ENCODE data around the gene DTX3L. TPM values are rescaled to one million over a fixed set of nuclear protein-coding genes. Genes with fewer than 3 reads are reported as not detected.
A peak's percentile ranks its signal among the peaks of the same experiment; 100 is the strongest.

The DTX3L gene
- total and polyA plus RNA-seq, 10 of the 15 experiments (the other 5 are each of a cell fraction or from before 2014, with no cell fraction given), result 9.9 to 41.4 (median 21.7) TPM

DNA sequence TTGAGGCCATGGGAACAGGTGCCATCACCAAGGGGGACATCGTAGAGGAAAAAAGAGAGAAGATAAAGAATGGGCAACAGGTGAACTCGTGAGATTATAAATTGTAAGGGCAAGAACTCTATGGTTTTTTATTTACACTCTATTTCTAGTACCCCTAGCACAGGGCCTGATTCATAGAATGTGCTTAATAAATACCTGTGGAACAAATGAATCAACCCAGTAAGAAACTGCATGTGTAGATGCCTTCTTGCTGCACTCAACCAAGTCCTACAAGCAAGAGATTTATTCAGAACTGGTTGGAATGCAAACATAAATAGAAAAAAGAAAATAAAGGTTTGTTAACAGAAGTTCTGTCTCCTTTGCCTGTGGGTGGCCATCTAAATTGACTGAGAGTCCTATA is 30.7 kb upstream of the DTX3L start:
- no peak for TF ChIP-seq TARDBP (IDR thresholded peaks at IDR 0.05; ENCODE audit: borderline replicate concordance)
- no peak for TF ChIP-seq STAT3 (IDR thresholded peaks at IDR 0.05; ENCODE audit: low read depth, low read length)
- TF ChIP-seq, protein P1, sequence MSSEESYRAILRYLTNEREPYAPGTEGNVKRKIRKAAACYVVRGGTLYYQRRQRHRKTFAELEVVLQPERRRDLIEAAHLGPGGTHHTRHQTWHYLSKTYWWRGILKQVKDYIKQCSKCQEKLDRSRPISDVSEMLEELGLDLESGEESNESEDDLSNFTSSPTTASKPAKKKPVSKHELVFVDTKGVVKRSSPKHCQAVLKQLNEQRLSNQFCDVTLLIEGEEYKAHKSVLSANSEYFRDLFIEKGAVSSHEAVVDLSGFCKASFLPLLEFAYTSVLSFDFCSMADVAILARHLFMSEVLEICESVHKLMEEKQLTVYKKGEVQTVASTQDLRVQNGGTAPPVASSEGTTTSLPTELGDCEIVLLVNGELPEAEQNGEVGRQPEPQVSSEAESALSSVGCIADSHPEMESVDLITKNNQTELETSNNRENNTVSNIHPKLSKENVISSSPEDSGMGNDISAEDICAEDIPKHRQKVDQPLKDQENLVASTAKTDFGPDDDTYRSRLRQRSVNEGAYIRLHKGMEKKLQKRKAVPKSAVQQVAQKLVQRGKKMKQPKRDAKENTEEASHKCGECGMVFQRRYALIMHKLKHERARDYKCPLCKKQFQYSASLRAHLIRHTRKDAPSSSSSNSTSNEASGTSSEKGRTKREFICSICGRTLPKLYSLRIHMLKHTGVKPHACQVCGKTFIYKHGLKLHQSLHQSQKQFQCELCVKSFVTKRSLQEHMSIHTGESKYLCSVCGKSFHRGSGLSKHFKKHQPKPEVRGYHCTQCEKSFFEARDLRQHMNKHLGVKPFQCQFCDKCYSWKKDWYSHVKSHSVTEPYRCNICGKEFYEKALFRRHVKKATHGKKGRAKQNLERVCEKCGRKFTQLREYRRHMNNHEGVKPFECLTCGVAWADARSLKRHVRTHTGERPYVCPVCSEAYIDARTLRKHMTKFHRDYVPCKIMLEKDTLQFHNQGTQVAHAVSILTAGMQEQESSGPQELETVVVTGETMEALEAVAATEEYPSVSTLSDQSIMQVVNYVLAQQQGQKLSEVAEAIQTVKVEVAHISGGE (CRISPR knock-in tag; IDR thresholded peaks at IDR 0.05), result no peak
- TF ChIP-seq KAT2A (conservative IDR thresholded peaks at IDR 0.05; ENCODE audit: control insufficient read depth, low read depth, low read length), result no peak
- TF ChIP-seq SMARCA5 (IDR thresholded peaks at IDR 0.05), result no peak
- no peak for TF ChIP-seq HCFC1 (IDR thresholded peaks at IDR 0.05; ENCODE audit: low read length)
- TF ChIP-seq ZNF622 (IDR thresholded peaks at IDR 0.05), result no peak
- no peak for TF ChIP-seq ESRRA (IDR thresholded peaks at IDR 0.05; ENCODE audit: low read length)
- TF ChIP-seq HDGF (IDR thresholded peaks at IDR 0.05), result no peak
- no peak for TF ChIP-seq IRF5 (IDR thresholded peaks at IDR 0.05; ENCODE audit: borderline replicate concordance)
- TF ChIP-seq KLF5 (IDR thresholded peaks at IDR 0.05; ENCODE audit: partially characterized antibody), result no peak
- no peak for TF ChIP-seq HDAC6 (IDR thresholded peaks at IDR 0.05; ENCODE audit: unreplicated experiment)
- TF ChIP-seq SPI1 (IDR thresholded peaks at IDR 0.05; ENCODE audit: borderline replicate concordance, insufficient read depth, low read depth, low read length), result no peak
- no peak for TF ChIP-seq SREBF1 (IDR thresholded peaks at IDR 0.05; ENCODE audit: low read length)
- no peak for TF ChIP-seq STAT1 (conservative IDR thresholded peaks at IDR 0.05)
- TF ChIP-seq BRCA1 (IDR thresholded peaks at IDR 0.05; ENCODE audit: low read depth, low read length), result no peak
- TF ChIP-seq, protein P2, sequence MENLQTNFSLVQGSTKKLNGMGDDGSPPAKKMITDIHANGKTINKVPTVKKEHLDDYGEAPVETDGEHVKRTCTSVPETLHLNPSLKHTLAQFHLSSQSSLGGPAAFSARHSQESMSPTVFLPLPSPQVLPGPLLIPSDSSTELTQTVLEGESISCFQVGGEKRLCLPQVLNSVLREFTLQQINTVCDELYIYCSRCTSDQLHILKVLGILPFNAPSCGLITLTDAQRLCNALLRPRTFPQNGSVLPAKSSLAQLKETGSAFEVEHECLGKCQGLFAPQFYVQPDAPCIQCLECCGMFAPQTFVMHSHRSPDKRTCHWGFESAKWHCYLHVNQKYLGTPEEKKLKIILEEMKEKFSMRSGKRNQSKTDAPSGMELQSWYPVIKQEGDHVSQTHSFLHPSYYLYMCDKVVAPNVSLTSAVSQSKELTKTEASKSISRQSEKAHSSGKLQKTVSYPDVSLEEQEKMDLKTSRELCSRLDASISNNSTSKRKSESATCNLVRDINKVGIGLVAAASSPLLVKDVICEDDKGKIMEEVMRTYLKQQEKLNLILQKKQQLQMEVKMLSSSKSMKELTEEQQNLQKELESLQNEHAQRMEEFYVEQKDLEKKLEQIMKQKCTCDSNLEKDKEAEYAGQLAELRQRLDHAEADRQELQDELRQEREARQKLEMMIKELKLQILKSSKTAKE (IDR thresholded peaks at IDR 0.05; ENCODE audit: low read depth, poor library complexity, severe bottlenecking), result no peak
- WGBS (ENCODE audit: insufficient coverage, insufficient replicate concordance, low lambda C conversion rate, missing lambda C conversion rate), result 42% methylated on average over 2 of the region's 2 CpGs
- ATAC-seq, result peak; percentile 9; the same call in 1 of the 3 replicates
- H3K4me1 ChIP-seq (ENCODE audit: control insufficient read depth, insufficient read depth, low read length), result peaks cover 6% of the 10 kb centered on the region
- no peaks in the 10 kb centered on the region for H3K27me3 ChIP-seq (replicated peaks in 1 of 2; ENCODE audit: control insufficient read depth in 2 of 2, insufficient read depth in 2 of 2, low read length in 1 of 2)
- ChIA-PET CTCF (interaction anchor here (0.8 to 1.7 kb wide), 8 partner anchors 8 to 228 kb away, joined by 3 to 6 read pairs (median 4); no protein-coding TSS in a partner anchor), RAD21 (ENCODE audit: unreplicated experiment) (interaction anchor here (0.9 to 2.1 kb wide), 10 partner anchors 11 to 145 kb away, joined by 3 to 7 read pairs (median 3); partner anchors contain the start of genes KPNA1 and WDR5B), SMC1A (ENCODE audit: uncharacterized antibody, unreplicated experiment) (interaction anchor here (0.6 to 2.2 kb wide), 13 partner anchors 9 to 138 kb away, joined by 3 to 9 read pairs (median 5); partner anchors contain the start of gene KPNA1), POLR2A (interaction anchor here (1.0 to 1.4 kb wide), 3 partner anchors 19 to 33 kb away, joined by 3 to 4 read pairs (median 3); partner anchors contain the start of gene KPNA1)
- H3K4me3 ChIP-seq, result no peak overlapping the region
- no peaks in the 10 kb centered on the region for H4K20me1 ChIP-seq (ENCODE audit: control insufficient read depth, insufficient read depth)
- no peaks in the 10 kb centered on the region for H3K79me2 ChIP-seq (ENCODE audit: control insufficient read depth, insufficient read depth, low read length)
- in situ Hi-C loops (cut with MboI) (loop anchor here (10.0 kb wide), 1 partner anchor 989 kb away; the partner anchor contains the start of gene POLQ), intact Hi-C loops (cut with micrococcal nuclease; ENCODE audit: unreplicated experiment) (loop anchor here (10.0 kb wide), 1 partner anchor 139 kb away; no protein-coding TSS in a partner anchor)
- FAIRE-seq, result no peak
- no peak for DNase-seq (ENCODE audit: low read depth, low spot score)
- peaks cover 5 to 18% of the 10 kb centered on the region in 2 experiments for H3K36me3 ChIP-seq (ENCODE audit: control insufficient read depth in 2 of 2, insufficient read depth in 2 of 2, low read length in 1 of 2)
- no TSS peak for BruUV-seq (replicated peaks)
- no peak overlapping the region; the same call in 1 of the 2 replicates for H3K4me2 ChIP-seq (ENCODE audit: control insufficient read depth, insufficient read depth)
- no peaks in the 10 kb centered on the region for H3K9me3 ChIP-seq (replicated peaks; ENCODE audit: control insufficient read depth, insufficient read depth, low read length)
- H3K27ac ChIP-seq (ENCODE audit: control insufficient read depth, insufficient read depth), result no peak overlapping the region
- H3K9ac ChIP-seq (ENCODE audit: control insufficient read depth, insufficient read depth, low read length), result no peak overlapping the region
- H2AFZ ChIP-seq (ENCODE audit: control insufficient read depth, low read depth, low read length), result no peak overlapping the region
